Measurements from ENCODE around the gene MRPL10.

Gene MRPL10

DNA sequence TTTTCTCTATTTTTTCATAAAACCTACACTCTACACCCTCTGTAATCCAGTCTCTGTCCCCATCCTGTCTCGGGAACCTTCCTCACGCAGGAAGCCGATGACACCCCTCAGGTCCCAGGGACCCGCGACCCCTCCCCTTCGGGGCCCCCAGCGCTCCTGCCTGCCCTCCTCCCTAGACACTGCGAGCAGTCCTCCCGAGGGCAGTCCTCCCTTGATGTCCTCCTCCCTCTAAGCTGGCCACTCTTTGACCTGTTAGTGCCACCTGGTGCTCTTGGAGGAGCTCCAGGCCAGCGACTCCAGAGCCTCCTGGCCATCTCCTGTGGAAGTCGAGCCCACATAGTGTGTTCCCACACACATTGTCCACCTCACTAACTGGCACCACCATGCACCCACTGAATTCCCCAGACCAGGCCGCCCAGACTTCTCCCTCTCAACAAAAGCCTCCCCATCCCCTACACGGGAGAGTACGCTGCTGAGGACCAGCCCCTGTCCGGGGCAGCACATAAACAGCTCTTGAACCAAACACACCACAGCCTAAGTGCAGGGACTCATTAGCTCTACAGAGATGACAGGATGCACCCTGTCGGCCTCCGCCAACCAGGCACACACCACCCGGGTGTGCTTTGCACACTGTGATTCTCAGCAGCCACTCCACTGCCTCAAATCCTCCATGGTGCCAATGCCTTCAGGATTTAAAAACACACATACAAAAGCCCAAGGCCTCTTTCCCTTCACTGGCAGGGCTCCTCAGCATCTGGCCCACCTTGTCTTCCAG lies 19.0 kb downstream of the MRPL10 start:
- TF ChIP-seq JUND (IDR thresholded peaks at IDR 0.05; ENCODE audit: low read depth): no peak
- in situ Hi-C loops (cut with HindIII; ENCODE audit: low pct_unique_long_range_greater_than_20kb, low sequenced_read_pairs): no loop called here
- DNase-seq (ENCODE audit: low read depth in 1 of 2, low spot score in 1 of 2): no peak

DNA sequence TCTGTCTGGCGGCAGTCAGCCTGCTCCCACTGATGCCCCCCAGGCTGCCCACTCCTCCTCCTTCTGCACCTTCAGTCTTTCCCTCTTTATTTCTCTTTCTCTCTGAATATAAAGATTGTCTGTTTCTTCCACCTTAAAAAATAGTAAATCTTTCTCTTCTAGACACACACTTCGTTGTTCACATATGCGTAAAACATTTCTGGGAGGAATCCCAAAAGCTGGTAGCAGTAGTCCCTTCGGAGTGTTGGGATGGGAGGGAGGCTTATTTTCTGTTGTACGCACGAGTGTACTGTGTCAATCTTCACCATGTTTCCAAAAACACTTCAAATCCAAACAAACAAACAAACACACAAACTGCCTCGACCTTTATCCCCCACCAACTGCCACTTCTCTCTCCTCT lies 19.6 kb downstream of the MRPL10 start:
- DNase-seq (ENCODE audit: low read depth in 1 of 2, low spot score in 1 of 2): no peak
- in situ Hi-C loops (cut with HindIII; ENCODE audit: low pct_unique_long_range_greater_than_20kb, low sequenced_read_pairs): no loop called here
- no peak for TF ChIP-seq JUND (IDR thresholded peaks at IDR 0.05; ENCODE audit: low read depth)

DNA sequence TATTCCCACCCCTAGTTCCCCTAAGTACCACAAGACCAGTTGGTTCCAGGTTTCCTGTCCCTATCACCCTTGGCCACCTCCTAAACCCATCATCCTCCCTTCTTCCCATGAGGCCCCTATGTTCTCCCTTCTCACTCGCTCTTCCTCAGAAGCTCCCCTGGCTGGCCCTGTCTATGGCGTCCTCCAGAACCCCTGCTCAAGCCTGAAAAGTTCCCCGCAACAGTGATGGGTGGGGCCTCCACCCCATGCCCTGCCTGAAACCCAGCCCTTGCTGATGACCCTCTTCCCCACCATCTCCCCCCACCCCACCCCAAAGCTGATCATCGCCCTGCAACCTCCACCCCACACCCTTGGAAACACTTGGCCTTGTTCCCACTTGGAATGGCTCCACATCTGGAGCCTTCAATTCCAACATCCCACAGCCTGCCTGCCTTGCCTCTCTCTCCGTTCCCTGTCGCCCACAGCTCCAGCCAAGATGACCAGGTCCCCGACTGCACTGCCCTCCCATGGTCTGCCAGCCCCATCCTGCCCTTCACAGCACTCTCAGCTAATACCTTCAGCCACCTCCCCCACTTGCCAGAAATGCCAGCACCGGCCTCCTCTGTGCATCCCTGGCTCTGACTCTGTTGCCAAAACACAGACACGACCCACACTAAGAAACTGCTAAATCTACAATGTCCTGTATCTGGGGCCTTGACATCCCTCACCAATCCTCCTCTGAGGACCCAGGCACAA lies 20.3 kb downstream of the MRPL10 start:
- TF ChIP-seq JUND (IDR thresholded peaks at IDR 0.05; ENCODE audit: low read depth): no peak
- DNase-seq (ENCODE audit: low read depth in 1 of 2, low spot score in 1 of 2): no peak
- in situ Hi-C loops (cut with HindIII; ENCODE audit: low pct_unique_long_range_greater_than_20kb, low sequenced_read_pairs): no loop called here

DNA sequence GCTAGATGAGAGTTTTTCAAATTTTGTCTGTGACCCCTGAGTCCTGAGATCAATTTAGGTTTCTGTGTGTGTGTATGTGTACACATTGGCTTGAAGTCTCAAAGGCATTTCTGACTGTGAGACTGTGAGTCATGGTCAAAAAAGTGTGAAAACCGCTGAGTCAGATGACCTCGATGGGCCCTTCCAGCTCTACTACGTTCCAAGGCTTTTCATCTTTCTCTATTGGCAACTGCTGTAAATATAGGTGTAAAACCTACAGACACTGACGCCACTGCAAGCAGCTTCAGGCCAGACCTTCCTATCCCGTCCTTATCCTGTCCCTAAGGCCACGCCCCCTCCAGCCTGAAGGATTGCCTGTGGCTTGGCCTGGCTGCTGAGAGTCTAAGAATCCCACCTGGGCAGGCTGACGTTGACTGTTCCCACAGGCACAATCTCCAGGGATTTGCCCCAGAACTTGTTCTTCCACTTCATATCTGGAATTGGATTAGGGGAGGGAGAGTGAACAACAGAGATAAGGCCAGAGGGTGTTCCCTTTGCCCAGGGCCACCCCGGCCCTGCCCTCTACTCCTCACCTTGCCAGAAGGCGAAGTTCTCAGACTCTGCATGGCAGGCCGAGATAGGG lies 21.0 kb downstream of the MRPL10 start:
- in situ Hi-C loops (cut with HindIII; ENCODE audit: low pct_unique_long_range_greater_than_20kb, low sequenced_read_pairs): no loop called here
- TF ChIP-seq JUND (IDR thresholded peaks at IDR 0.05; ENCODE audit: low read depth): no peak
- DNase-seq (ENCODE audit: low read depth in 1 of 2, low spot score in 1 of 2): peak in 1 of 2 experiments; percentile 30

DNA sequence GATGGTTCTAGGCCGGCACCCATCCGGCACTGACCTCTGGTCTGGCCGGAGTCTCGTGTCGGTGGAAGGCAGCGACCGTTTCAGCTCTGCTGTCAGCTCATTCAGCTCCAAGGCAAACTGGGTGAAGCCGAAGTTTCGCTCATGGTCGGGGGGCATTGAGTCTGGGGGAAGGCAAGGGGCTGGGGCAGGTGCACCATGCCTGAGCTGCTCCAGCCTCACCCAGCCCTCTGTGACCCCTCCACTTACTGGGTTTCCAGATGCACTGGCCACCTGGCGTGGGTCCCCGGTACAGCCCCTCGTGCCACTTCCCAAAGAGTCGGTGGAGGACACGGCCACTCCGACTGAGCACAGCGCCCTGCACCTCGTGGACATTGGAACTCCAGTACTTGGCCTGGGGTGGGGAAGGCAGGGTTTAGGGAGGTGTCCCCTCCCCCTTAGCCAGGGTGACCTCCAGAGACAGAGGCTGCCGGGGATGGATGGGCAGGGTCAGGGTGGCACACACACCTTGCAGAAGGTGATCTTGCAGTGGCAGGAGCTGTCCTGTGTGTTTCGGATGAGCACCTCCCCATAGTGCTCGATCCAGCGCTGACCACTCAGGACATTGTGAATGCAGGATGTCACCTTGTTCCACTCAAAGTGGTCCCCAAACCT lies 22.4 kb downstream of the MRPL10 start:
- no peak for DNase-seq (ENCODE audit: low read depth in 1 of 2, low spot score in 1 of 2)
- no peak for TF ChIP-seq JUND (IDR thresholded peaks at IDR 0.05; ENCODE audit: low read depth)
- in situ Hi-C loops (cut with HindIII; ENCODE audit: low pct_unique_long_range_greater_than_20kb, low sequenced_read_pairs): no loop called here

DNA sequence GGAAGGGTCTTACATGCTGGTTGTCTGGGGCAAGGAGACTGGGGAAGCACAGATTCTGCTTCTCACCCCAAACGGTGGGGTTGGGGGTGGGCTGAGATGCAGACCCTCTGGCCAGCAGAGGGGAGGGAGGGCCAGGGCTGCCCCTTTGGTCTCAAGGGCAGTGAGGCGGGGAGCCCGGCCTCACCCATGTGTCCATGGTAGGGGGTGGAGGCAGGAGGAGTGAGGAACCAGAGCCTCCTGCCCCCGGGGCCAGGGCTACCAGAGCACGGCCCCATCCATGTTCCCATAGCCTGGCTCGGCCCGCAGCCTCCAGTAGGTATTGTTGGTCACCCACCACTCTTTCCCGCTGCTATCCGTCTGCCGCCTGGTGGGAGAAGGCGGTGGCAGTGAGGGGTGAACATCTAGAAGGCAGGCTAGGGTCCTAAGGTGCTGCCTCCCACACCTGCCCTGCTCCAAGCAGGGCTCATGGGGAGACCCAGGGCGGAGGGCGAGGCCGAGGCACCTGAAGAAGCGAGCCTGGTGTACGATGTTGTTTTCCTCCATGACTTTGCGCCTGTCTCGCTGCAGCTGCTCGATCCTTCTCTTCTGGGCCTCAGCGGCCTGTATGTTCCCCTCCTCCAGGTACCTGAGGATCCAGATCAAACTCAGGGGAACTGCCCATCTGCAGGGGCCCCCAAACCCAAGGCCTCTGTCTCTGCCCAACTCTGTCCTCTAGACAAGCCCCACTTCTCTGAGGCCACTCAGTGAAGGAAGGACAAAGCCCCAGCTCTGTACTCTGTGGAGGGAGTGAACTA lies 23.1 kb downstream of the MRPL10 start:
- TF ChIP-seq JUND (IDR thresholded peaks at IDR 0.05; ENCODE audit: low read depth): no peak
- DNase-seq (ENCODE audit: low read depth in 1 of 2, low spot score in 1 of 2): no peak

DNA sequence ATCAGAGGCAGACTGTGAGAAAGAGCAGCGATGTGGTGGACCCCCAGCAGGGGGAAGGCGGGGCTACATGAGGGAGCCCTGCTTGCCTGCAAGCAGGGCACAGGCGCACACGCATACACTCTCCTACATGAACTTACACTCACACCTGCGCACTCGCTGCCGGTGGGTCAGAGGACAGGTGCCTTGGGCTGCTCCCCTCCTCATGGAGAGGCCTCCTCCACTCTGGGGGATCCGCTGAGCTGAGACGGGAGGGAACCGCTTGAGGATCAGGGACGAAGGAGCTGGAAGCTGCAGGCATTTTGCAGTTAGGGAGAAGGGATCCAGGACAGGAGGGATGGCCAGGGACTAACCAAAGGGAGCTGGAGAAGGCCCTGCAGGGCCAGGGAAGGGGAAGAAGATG lies 23.9 kb downstream of the MRPL10 start:
- in situ Hi-C loops (cut with HindIII; ENCODE audit: low pct_unique_long_range_greater_than_20kb, low sequenced_read_pairs): no loop called here
- no peak for DNase-seq (ENCODE audit: low read depth in 1 of 2, low spot score in 1 of 2)
- no peak for TF ChIP-seq JUND (IDR thresholded peaks at IDR 0.05; ENCODE audit: low read depth)

More for the DNA sequence above, 23.1 kb downstream of the MRPL10 start:
- in situ Hi-C loops (cut with HindIII; ENCODE audit: low pct_unique_long_range_greater_than_20kb, low sequenced_read_pairs): no loop called here

DNA sequence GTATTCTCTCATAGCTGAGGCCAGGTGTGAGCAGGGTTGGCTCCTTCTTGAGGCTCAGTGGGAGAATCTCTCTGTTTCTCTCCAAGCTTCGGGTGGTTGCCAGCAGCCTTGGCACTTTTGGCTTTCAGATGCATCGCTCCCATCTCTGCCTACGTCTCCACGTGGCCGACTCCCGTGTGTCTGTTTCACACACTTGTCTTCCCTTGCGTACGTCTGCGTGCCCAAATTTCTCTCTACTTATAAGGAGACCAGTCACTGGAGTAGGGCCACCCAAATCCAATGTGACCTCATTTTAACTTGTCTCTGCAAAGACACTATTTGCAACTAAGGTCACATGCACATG lies 24.5 kb downstream of the MRPL10 start:
- DNase-seq (ENCODE audit: low read depth in 1 of 2, low spot score in 1 of 2): no peak
- TF ChIP-seq JUND (IDR thresholded peaks at IDR 0.05; ENCODE audit: low read depth): no peak
- in situ Hi-C loops (cut with HindIII; ENCODE audit: low pct_unique_long_range_greater_than_20kb, low sequenced_read_pairs): no loop called here

DNA sequence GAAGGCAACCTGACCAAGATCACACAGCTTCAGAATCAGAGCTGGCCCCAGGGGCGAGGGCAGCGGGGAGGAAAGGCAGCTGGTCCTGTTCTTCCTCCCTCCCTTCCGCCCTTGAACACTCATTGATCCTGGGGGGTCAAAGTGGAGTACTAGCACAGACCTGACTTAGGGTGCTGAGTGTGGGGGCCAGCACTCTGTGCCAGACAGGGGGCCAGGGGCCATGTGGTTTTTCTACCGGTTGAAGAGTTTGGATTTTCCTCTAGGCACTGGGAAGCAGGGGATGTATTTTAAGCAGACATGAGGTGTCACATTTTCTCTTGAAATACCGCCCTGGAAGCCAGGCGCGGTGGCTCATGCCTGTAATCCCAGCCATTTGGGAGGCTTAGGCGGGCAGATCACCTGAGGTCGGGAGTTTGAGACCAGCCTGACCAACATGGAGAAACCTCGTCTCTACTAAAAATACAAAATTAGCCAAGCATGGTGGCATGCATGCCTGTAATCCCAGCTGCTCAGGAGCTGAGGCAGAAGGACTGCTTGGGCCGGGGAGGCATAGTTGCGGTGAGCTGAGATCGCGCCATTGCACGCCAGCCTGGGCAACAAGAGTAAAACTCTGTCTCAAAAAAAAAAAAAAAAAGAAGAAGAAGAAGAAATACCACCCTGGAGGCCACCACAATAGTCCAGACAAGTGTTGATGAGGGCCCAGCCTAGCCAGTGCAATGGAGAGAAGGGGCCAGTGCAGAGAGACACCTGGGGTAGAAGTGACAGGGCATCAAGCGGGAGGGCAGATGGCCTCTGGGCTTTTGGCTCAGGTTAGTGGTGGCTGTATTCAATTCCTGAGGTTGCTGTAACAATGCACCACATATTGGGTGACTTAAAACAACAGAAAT lies 25.1 kb downstream of the MRPL10 start:
- in situ Hi-C loops (cut with HindIII; ENCODE audit: low pct_unique_long_range_greater_than_20kb, low sequenced_read_pairs): no loop called here
- no peak for TF ChIP-seq JUND (IDR thresholded peaks at IDR 0.05; ENCODE audit: low read depth)
- no peak for DNase-seq (ENCODE audit: low read depth in 1 of 2, low spot score in 1 of 2)

DNA sequence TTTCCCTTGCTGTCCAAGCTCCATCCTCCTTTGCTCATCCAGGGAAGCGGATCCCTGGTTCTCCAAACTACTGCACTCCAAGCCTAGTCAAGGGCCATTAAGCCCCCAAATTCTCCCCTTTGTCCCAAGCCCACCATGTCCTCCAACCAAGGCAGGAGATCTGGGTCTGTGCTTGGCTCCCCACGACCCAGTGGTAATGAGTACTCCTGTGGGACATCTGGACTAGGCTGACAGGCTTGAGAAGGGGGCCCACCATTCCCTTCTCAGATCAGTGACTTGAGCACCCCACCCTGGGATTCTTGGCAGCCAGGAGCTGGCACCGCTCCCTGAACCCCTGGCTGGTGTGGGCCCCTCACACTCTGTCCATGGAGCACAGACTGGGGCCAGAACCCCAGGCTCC lies 26.9 kb downstream of the MRPL10 start:
- no peak for TF ChIP-seq JUND (IDR thresholded peaks at IDR 0.05; ENCODE audit: low read depth)
- in situ Hi-C loops (cut with HindIII; ENCODE audit: low pct_unique_long_range_greater_than_20kb, low sequenced_read_pairs): no loop called here
- DNase-seq (ENCODE audit: low read depth in 1 of 2, low spot score in 1 of 2): no peak

DNA sequence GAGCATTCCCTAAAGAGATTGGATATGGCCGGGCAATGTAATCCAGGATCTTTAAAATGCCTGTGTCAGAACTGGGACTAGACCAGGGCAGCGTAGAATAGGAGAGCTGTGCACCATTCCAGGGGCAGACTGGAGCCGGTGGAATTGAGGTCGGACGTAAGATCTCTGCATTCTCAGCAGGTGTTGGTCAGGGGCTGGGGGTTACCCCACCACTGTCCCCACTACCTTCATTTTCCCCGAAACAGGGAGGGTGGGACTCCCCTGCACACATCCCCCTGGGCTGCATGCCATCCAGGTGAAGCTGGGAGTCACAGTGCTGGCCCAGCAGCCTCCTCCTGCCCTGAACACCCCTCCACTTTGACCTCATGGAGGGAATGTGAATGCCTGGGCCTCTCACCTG lies 27.6 kb downstream of the MRPL10 start:
- TF ChIP-seq JUND (IDR thresholded peaks at IDR 0.05; ENCODE audit: low read depth): no peak
- in situ Hi-C loops (cut with HindIII; ENCODE audit: low pct_unique_long_range_greater_than_20kb, low sequenced_read_pairs): no loop called here
- no peak for DNase-seq (ENCODE audit: low read depth in 1 of 2, low spot score in 1 of 2)
